GM23338 (cell line): ENCODE measurements around the gene KIRREL3. TPM values are rescaled to one million over a fixed set of nuclear protein-coding genes. Genes with fewer than 3 reads are reported as not detected.

Experiments used
- ATAC-seq: fragments of 200-7000 bp; cut with Tn5 transposase; 3 replicates; pipeline ENCODE4 v1.9.1; 2020
- DNase-seq: peaks from one replicate; pipeline ENCODE4 v3.0.0-alpha.2; 2015; ENCODE audit warnings: low spot score
- H2AFZ ChIP-seq: fragments of 200-600 bp; sonication (generic); 2 replicates; pipeline ENCODE4 v1.8.0; 2016; ENCODE audit warnings: antibody characterized with exemption, mild to moderate bottlenecking, moderate library complexity
- H3F3A ChIP-seq: fragments of 200-600 bp; sonication (generic); replicated peaks from 2 replicates; pipeline ENCODE4 v1.8.0; 2017; ENCODE audit warnings: antibody characterized with exemption, mixed run types, low read depth
- H3K27ac ChIP-seq: fragments of 200-600 bp; sonication (generic); 2 replicates; pipeline ENCODE4 v1.6.1; 2016; ENCODE audit warnings: low read depth
- H3K27me3 ChIP-seq: fragments of 200-600 bp; sonication (generic); 2 replicates; pipeline ENCODE4 v1.8.0; 2016; ENCODE audit warnings: mild to moderate bottlenecking, mixed run types, moderate library complexity; ENCODE audit not compliant: insufficient read depth
- H3K36me3 ChIP-seq: fragments of 200-600 bp; sonication (generic); 2 replicates; pipeline ENCODE4 v1.8.0; 2016; ENCODE audit warnings: mild to moderate bottlenecking; ENCODE audit not compliant: insufficient read depth
- H3K4me1 ChIP-seq: fragments of 200-600 bp; sonication (generic); 2 replicates; pipeline ENCODE4 v1.8.0; 2016; ENCODE audit warnings: mild to moderate bottlenecking, moderate library complexity; ENCODE audit not compliant: insufficient read depth
- H3K4me2 ChIP-seq: fragments of 200-600 bp; sonication (generic); 2 replicates; pipeline ENCODE4 v1.7.1; 2017; ENCODE audit warnings: mixed run types
- H3K4me3 ChIP-seq: fragments of 200-600 bp; sonication (generic); 2 replicates; pipeline ENCODE4 v1.6.1; 2016; ENCODE audit warnings: mixed run types
- H3K79me2 ChIP-seq: fragments of 200-600 bp; sonication (generic); replicated peaks from 2 replicates; pipeline ENCODE4 v1.8.0; 2017; ENCODE audit warnings: mild to moderate bottlenecking; ENCODE audit not compliant: insufficient read depth
- H3K9me2 ChIP-seq: fragments of 200-600 bp; sonication (generic); 2 replicates; pipeline ENCODE4 v1.8.0; 2017; ENCODE audit not compliant: insufficient read depth
- H4K20me1 ChIP-seq: fragments of 200-600 bp; sonication (generic); replicated peaks from 2 replicates; pipeline ENCODE4 v1.8.0; 2017; ENCODE audit warnings: mild to moderate bottlenecking; ENCODE audit not compliant: insufficient read depth
- H3K27ac Mint-ChIP-seq: 2 replicates; pipeline ENCODE4 v1.8.0; 2020; ENCODE audit warnings: inconsistent platforms, mild to moderate bottlenecking, moderate library complexity, mixed read lengths
- H3K27me3 Mint-ChIP-seq: 3 replicates; pipeline ENCODE4 v1.8.0; 2022; ENCODE audit warnings: low read depth, mild to moderate bottlenecking, moderate library complexity, mixed read lengths, inconsistent platforms; ENCODE audit not compliant: insufficient read depth, poor library complexity
- H3K36me3 Mint-ChIP-seq: 3 replicates; pipeline ENCODE4 v1.8.0; 2021; ENCODE audit warnings: low read depth, mild to moderate bottlenecking, inconsistent platforms, moderate library complexity, mixed read lengths
- H3K4me1 Mint-ChIP-seq: 3 replicates; pipeline ENCODE4 v1.8.0; 2020; ENCODE audit warnings: mild to moderate bottlenecking, inconsistent platforms, mixed read lengths
- H3K4me3 Mint-ChIP-seq: 3 replicates; pipeline ENCODE4 v1.8.0; 2021; ENCODE audit warnings: moderate library complexity, mild to moderate bottlenecking, inconsistent platforms, mixed read lengths
- H3K9me3 Mint-ChIP-seq: 3 replicates; pipeline ENCODE4 v1.8.0; 2020; ENCODE audit warnings: moderate library complexity, mild to moderate bottlenecking, inconsistent platforms, mixed read lengths
- CREB1 ChIP-seq: fragments of 250-450 bp; sonication (Bioruptor Pico); IDR thresholded peaks from 2 replicates; pipeline ENCODE4 v1.5.0; 2020; ENCODE audit warnings: low read depth, mild to moderate bottlenecking, moderate library complexity
- CTCF ChIP-seq, 2 experiments: fragments of 200-600 bp in 1 of 2; sonication (generic) in 1 of 2; conservative IDR thresholded peaks; 2 replicates each; pipeline versions ENCODE4 v1.5.1 to v1.6.1; 2016 to 2017; ENCODE audit warnings: antibody characterized with exemption in 2 of 2, low read depth in 2 of 2, mild to moderate bottlenecking in 2 of 2, moderate library complexity in 1 of 2
- ETS1 ChIP-seq: IDR thresholded peaks from 2 replicates; pipeline ENCODE4 v1.6.1; 2016; ENCODE audit warnings: antibody characterized with exemption
- EZH2 ChIP-seq: fragments of 200-600 bp; sonication (generic); IDR thresholded peaks from one replicate; pipeline ENCODE4 v1.8.0; 2017; ENCODE audit warnings: antibody characterized with exemption, mild to moderate bottlenecking, low read depth; ENCODE audit not compliant: unreplicated experiment
- EZH2phosphoT487 ChIP-seq: fragments of 200-600 bp; sonication (generic); IDR thresholded peaks from one replicate; pipeline ENCODE4 v1.8.1; 2018; ENCODE audit warnings: antibody characterized with exemption; ENCODE audit not compliant: unreplicated experiment
- JUNB ChIP-seq: IDR thresholded peaks from one replicate; pipeline ENCODE4 v1.6.1; 2016; ENCODE audit warnings: antibody characterized with exemption; ENCODE audit not compliant: unreplicated experiment
- NANOG ChIP-seq: IDR thresholded peaks from 2 replicates; pipeline ENCODE4 v1.6.1; 2016; ENCODE audit warnings: antibody characterized with exemption, borderline replicate concordance
- POLR2AphosphoS5 ChIP-seq: IDR thresholded peaks from 2 replicates; pipeline ENCODE4 v1.6.1; 2016; ENCODE audit warnings: antibody characterized with exemption, low read depth
- REST ChIP-seq: IDR thresholded peaks from one replicate; pipeline ENCODE4 v1.6.1; 2018; ENCODE audit warnings: antibody characterized with exemption; ENCODE audit not compliant: unreplicated experiment
- STAT1 ChIP-seq: IDR thresholded peaks from one replicate; pipeline ENCODE4 v1.6.1; 2016; ENCODE audit warnings: antibody characterized with exemption; ENCODE audit not compliant: unreplicated experiment
- ZNF114 ChIP-seq: fragments of 250-450 bp; sonication (Bioruptor Pico); IDR thresholded peaks from 2 replicates; pipeline ENCODE4 v1.5.0; 2020; ENCODE audit warnings: mild to moderate bottlenecking, moderate library complexity
- ZNF331 ChIP-seq: fragments of 250-450 bp; sonication (Bioruptor Pico); IDR thresholded peaks from 2 replicates; pipeline ENCODE4 v1.5.0; 2020; ENCODE audit warnings: low read depth, mild to moderate bottlenecking, moderate library complexity
- ZNF462 ChIP-seq: fragments of 250-450 bp; sonication (Bioruptor Pico); IDR thresholded peaks from 2 replicates; pipeline ENCODE4 v1.5.0; 2020; ENCODE audit warnings: mild to moderate bottlenecking, moderate library complexity
- polyA plus RNA-seq: library from polyadenylated mRNA; unstranded; fragments of >200 nt; fragmentation: Nextera tagmentation; extraction: Ambion mirVana; gene quantifications from 2 replicates; pipeline ENCODE4 v1.2.1, GENCODE V29; 2016
- total RNA-seq: library from RNA; depleted of rRNA; stranded (reverse); fragments of >200 nt; shearing (Covaris generic); gene quantifications from 2 replicates; pipeline ENCODE4 v1.2.3, GENCODE V29; 2014

KIRREL3 gene
- total and polyA plus RNA-seq, 2 experiments from 2014 or later, result 0.13 to 1.5 TPM

GRCh38 chr11:126522606-126523005, 478.0 kb downstream of the KIRREL3 start:
- H3K27ac ChIP-seq, result no peak overlapping the region
- H3K36me3 ChIP-seq, result no peaks in the 10 kb centered on the region
- no peak overlapping the region for H3K4me3 ChIP-seq
- H3F3A ChIP-seq, result no peaks in the 10 kb centered on the region
- peaks cover 5% of the 10 kb centered on the region for H3K27me3 Mint-ChIP-seq
- no peaks in the 10 kb centered on the region for H3K9me2 ChIP-seq
- H3K79me2 ChIP-seq, result no peaks in the 10 kb centered on the region
- H3K4me3 Mint-ChIP-seq, result no peak overlapping the region
- DNase-seq, result no peak
- peaks cover 20% of the 10 kb centered on the region for H3K4me1 Mint-ChIP-seq
- H4K20me1 ChIP-seq, result no peaks in the 10 kb centered on the region
- ATAC-seq, result no peak
- H3K36me3 Mint-ChIP-seq, result no peaks in the 10 kb centered on the region
- H3K9me3 Mint-ChIP-seq, result no peaks in the 10 kb centered on the region
- no peak overlapping the region; the same call in 1 of the 2 replicates for H3K27ac Mint-ChIP-seq
- TF ChIP-seq ZNF462 (CRISPR knock-in tag), result no peak
- TF ChIP-seq NANOG, result no peak
- TF ChIP-seq EZH2phosphoT487, result no peak
- no peak for TF ChIP-seq POLR2AphosphoS5
- TF ChIP-seq CREB1, result no peak
- no peak for TF ChIP-seq STAT1
- no peak for TF ChIP-seq EZH2
- TF ChIP-seq CTCF (conservative IDR thresholded peaks at IDR 0.05; ENCODE audit: low read depth in 2 of 2), result no peak
- TF ChIP-seq ZNF114, result no peak
- no peak for TF ChIP-seq ETS1
- no peak for TF ChIP-seq JUNB
- TF ChIP-seq ZNF331, result no peak
- no peak for TF ChIP-seq REST
- no peak overlapping the region for H2AFZ ChIP-seq
- no peaks in the 10 kb centered on the region for H3K4me1 ChIP-seq
- no peaks in the 10 kb centered on the region for H3K27me3 ChIP-seq
- no peak overlapping the region for H3K4me2 ChIP-seq
